IPS-18c (cell line): Measurements from ENCODE around the gene MMD.
"Not testable (repeated sequence)": the region's sequence is repeated elsewhere in the genome, so short reads cannot be mapped to it uniquely, and the experiment has no call there.

Experiments used
- H3K4me3 ChIP-seq: 2 replicates; pipeline ENCODE4 v1.7.0; 2013; ENCODE audit warnings: low read depth, mild to moderate bottlenecking, low read length, moderate library complexity; ENCODE audit not compliant: insufficient read depth
- H3K9me3 ChIP-seq: one replicate; pipeline ENCODE4 v1.6.1; 2013; ENCODE audit warnings: mild to moderate bottlenecking, low read length, moderate library complexity; ENCODE audit not compliant: control insufficient read depth, insufficient read depth

Gene MMD

GRCh38 chr17:55431914-55432313, 10.3 kb upstream of the MMD start:
- not testable (repeated sequence) for H3K9me3 ChIP-seq, H3K4me3 ChIP-seq

GRCh38 chr17:55430541-55431288, 9.1 kb upstream of the MMD start:
- H3K9me3 ChIP-seq, result peaks cover 2% of the 10 kb centered on the region
- no peak overlapping the region for H3K4me3 ChIP-seq

DNA sequence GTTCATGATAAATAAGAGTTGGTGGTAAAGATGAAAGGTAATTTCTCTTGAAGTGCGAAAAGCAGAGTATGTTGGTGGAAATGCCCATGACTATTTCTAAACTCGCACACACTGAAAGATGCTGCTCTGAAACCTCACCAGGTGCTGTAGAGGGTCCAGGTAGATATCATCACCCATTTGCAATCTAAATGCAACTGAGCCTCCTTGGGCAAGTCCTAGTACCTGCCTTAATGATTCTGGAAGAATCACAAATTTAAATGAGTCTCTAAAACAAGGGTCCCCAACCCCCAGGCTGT, 5.9 kb upstream of the MMD start:
- H3K4me3 ChIP-seq, result no peak overlapping the region

GRCh38 chr17:55426851-55427586, 5.4 kb upstream of the MMD start:
- H3K4me3 ChIP-seq, result no peak overlapping the region
- H3K9me3 ChIP-seq, result peaks cover 2% of the 10 kb centered on the region

More for the DNA sequence above, 5.9 kb upstream of the MMD start:
- peaks cover 2% of the 10 kb centered on the region for H3K9me3 ChIP-seq

- Histone ChIP-seq H3K4me3 (no peak overlapping the region), H3K9me3 (peaks cover 2% of the 10 kb centered on the region)
Observed at GRCh38 chr17:55424893-55425540, 3.4 kb upstream of the MMD start.

DNA sequence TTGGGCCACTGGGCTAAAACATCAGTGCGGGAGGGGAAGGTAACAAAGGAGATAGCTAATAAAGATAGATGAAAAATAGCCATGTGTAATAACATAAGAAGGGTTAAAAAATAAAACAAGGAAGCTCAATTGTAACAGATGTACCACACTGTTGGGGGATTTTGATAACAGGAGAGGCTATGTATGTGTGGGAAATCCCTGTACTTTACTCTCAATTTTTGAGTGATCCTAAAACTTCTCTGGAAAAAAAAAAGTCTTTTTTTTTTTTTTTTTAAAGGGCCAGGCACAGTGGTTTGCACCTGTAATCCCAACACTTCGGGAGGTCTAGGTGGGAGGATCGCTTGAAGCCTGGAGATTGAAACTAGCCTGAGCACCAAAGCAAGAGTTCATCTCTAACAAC, 1.9 kb upstream of the MMD start:
- H3K4me3 ChIP-seq, result no peak overlapping the region
- no peaks in the 10 kb centered on the region for H3K9me3 ChIP-seq

- H3K4me3 ChIP-seq, H3K9me3 ChIP-seq: not testable (repeated sequence)
Observed at GRCh38 chr17:55422828-55423164, 1.2 kb upstream of the MMD start.

GRCh38 chr17:55420776-55421178, 858 bp downstream of the MMD start:
- peak overlapping the region; percentile 88 for H3K4me3 ChIP-seq
- no peaks in the 10 kb centered on the region for H3K9me3 ChIP-seq

DNA sequence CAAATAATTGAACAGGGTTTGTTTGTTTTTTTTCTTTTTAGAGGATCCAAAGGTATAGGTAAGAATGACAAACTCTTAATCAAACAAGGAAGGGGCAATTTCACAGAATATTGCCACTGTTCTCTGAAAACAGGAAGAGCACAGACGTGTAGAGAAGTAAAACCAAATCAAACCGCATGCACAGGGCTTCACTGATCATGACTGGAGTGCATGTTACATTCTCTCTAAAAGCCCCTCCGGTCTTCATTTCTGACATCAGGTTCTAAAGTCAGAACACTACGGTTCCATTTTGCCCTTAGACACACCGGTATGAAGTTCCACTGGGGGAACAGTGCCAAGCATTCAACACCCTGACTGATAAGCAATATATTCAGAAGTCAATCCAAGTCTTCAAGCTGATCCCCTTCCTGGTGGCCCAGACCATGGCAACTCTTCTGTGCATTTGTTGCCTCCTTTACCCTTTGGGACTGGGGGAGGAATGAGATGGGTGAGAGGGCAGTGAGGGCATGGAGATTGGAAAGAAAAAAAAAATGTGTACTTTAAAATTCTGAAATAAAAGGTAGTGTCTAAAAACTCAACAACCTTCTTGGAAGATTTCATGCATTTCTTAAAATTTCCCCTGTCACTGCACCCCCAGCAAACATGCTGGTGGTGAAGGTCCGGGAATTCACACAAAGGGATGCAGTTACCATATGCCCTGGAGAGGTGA, 1.4 kb downstream of the MMD start:
- Histone ChIP-seq H3K4me3 (peak overlapping the region; percentile 88), H3K9me3 (no peaks in the 10 kb centered on the region)

GRCh38 chr17:55418369-55419268, 3.0 kb downstream of the MMD start:
- Histone ChIP-seq H3K9me3 (no peaks in the 10 kb centered on the region), H3K4me3 (no peak overlapping the region)

- no peak overlapping the region for H3K4me3 ChIP-seq
- H3K9me3 ChIP-seq, result no peaks in the 10 kb centered on the region
Observed at GRCh38 chr17:55417411-55418268, 4.0 kb downstream of the MMD start.

- no peaks in the 10 kb centered on the region for H3K9me3 ChIP-seq
- H3K4me3 ChIP-seq, result no peak overlapping the region
Observed at GRCh38 chr17:55416470-55417052, 5.1 kb downstream of the MMD start.

GRCh38 chr17:55416000-55416399, 5.6 kb downstream of the MMD start:
- H3K9me3 ChIP-seq, result no peaks in the 10 kb centered on the region

GRCh38 chr17:55414983-55415382, 6.7 kb downstream of the MMD start:
- H3K9me3 ChIP-seq, result no peaks in the 10 kb centered on the region
- no peak overlapping the region for H3K4me3 ChIP-seq

More at GRCh38 chr17:55416000-55416399, 5.6 kb downstream of the MMD start:
- H3K4me3 ChIP-seq, result no peak overlapping the region

DNA sequence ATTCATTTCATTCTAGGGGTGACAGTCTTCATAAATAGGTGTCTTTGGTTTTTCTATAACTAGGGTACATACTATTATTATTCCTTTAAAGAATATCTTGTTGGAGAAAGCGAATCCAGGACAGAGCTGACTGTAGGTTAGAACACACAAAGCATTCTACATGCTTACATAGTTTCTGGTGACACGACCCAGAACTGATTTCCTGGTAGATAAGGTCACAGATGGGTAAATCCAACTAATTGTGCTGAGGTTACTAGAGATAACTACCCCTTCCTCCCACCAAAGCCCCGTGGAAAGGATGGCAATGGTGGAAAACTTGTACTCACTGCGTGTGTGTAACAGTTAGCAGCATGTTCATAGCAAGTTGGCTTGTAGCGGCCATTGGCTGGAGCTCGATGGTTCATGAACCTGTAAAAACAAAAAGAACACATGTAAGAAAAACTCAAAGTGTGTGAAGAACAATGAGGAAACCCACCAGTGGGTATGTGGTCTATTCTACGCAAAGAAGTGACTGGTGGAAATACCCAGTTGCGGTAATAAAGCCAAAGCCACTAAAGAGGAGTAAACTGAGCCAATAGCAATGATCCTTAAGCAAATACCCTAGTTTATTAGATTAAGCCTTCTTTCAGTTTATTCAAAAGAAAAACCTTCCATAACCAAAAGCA, 7.7 kb downstream of the MMD start:
- H3K4me3 ChIP-seq, result no peak overlapping the region
- no peaks in the 10 kb centered on the region for H3K9me3 ChIP-seq
